HepG2 (cell line): ENCODE data around the gene SH2D3A. TPM values are rescaled to one million over a fixed set of nuclear protein-coding genes. Genes with fewer than 3 reads are reported as not detected.

Source experiments
- ATAC-seq: fragments of 200-7000 bp; cut with Tn5 transposase; 3 replicates; pipeline ENCODE4 v1.9.1; 2020; ENCODE audit warnings: mild to moderate bottlenecking, moderate library complexity
- BruUV-seq: library from RNA; stranded (reverse); fragments of 400-500 nt; replicated peaks from 2 replicates; lab custom pipeline; 2021; lab: Mats Ljungman, UMichigan
- CTCF ChIA-PET: fragments of 300-600 bp; formaldehyde crosslinking; extraction: SDS; loops from one replicate; lab custom pipeline; 2021; ENCODE audit warnings: low total read pairs, inconsistent platforms, low intra/inter-chr PET ratio; lab: Yijun Ruan, JAX
- POLR2A ChIA-PET: fragments of 350-600 bp; sonication (Branson Sonifier 250); formaldehyde crosslinking; loops from one replicate; lab custom pipeline; 2020; ENCODE audit warnings: antibody characterized with exemption, inconsistent platforms; lab: Yijun Ruan, JAX
- DNase-seq: peaks from one replicate; pipeline ENCODE4 v3.0.0-alpha.2; 2015; ENCODE audit warnings: low spot score
- FAIRE-seq: peaks from 3 replicates; lab custom pipeline; 2011; peaks lifted over from hg19 to GRCh38; lab: Jason Lieb, UNC
- H2AFZ ChIP-seq: one replicate; pipeline ENCODE4 v1.6.1; 2011; ENCODE audit warnings: low read length, inconsistent platforms
- H3K27ac ChIP-seq: fragments of 300-600 bp; 3 replicates; pipeline ENCODE4 v1.8.0; 2011; ENCODE audit warnings: mixed run types, mild to moderate bottlenecking, mixed read lengths, low read length, inconsistent platforms; ENCODE audit not compliant: insufficient read depth; ENCODE audit errors: extremely low read length
- H3K27me3 ChIP-seq, 2 experiments: fragments of 200-600 bp in 1 of 2; 2 replicates in 1 of 2; 3 replicates in 1 of 2; pipeline versions ENCODE4 v1.6.0 to v1.8.0; 2011; ENCODE audit warnings: low read length in 2 of 2, mild to moderate bottlenecking in 2 of 2, moderate library complexity in 2 of 2, inconsistent platforms in 1 of 2; ENCODE audit not compliant: insufficient read depth in 2 of 2, control insufficient read depth in 1 of 2
- H3K36me3 ChIP-seq, 2 experiments: fragments of 200-600 bp in 1 of 2; replicated peaks in 1 of 2; 2 replicates in 1 of 2; 3 replicates in 1 of 2; pipeline versions ENCODE4 v1.5.1 to v1.8.0; 2011; ENCODE audit warnings: low read length in 2 of 2, inconsistent platforms in 1 of 2; ENCODE audit not compliant: insufficient read depth in 2 of 2, control insufficient read depth in 1 of 2
- H3K4me1 ChIP-seq: 2 replicates; pipeline ENCODE4 v1.5.1; 2012; ENCODE audit warnings: low read length, inconsistent platforms; ENCODE audit not compliant: insufficient read depth
- H3K4me2 ChIP-seq: 2 replicates; pipeline ENCODE4 v1.6.0; 2011; ENCODE audit warnings: low read depth, low read length, inconsistent platforms
- H3K4me3 ChIP-seq, 3 experiments: fragments of 200-600 bp in 1 of 3; sonication (generic), shearing (Covaris generic) in 1 of 3; replicated peaks in 1 of 3; 2 replicates each; pipeline ENCODE4 v1.5.1; 2011 to 2016; ENCODE audit warnings: low read length in 3 of 3, inconsistent platforms in 2 of 3, low read depth in 2 of 3, mild to moderate bottlenecking in 2 of 3, control low read depth in 1 of 3, mixed read lengths in 1 of 3; ENCODE audit not compliant: insufficient read depth in 1 of 3
- H3K79me2 ChIP-seq: one replicate; pipeline ENCODE4 v1.6.1; 2011; ENCODE audit warnings: low read length, inconsistent platforms; ENCODE audit not compliant: insufficient read depth
- H3K9ac ChIP-seq: 2 replicates; pipeline ENCODE4 v1.6.0; 2011; ENCODE audit warnings: mild to moderate bottlenecking, low read depth, low read length, inconsistent platforms; ENCODE audit not compliant: insufficient read depth
- H3K9me3 ChIP-seq: 2 replicates; pipeline ENCODE4 v1.5.1; 2012; ENCODE audit warnings: mild to moderate bottlenecking, low read length
- H4K20me1 ChIP-seq: 2 replicates; pipeline ENCODE4 v1.6.0; 2011; ENCODE audit warnings: inconsistent platforms, mild to moderate bottlenecking, low read length, moderate library complexity; ENCODE audit not compliant: insufficient read depth
- AGO2 ChIP-seq: fragments of 200-400 bp; formaldehyde crosslinking; optimal IDR thresholded peaks from 2 replicates; pipeline ENCODE3; 2017; ENCODE audit warnings: mild to moderate bottlenecking, low read depth, low read length, moderate library complexity
- ATF1 ChIP-seq: IDR thresholded peaks from 2 replicates; pipeline ENCODE4 v1.6.1; 2016; ENCODE audit warnings: mild to moderate bottlenecking, control low read depth
- BHLHE40 ChIP-seq: IDR thresholded peaks from 2 replicates; pipeline ENCODE4 v1.6.1; 2011; ENCODE audit warnings: low read length, improper control_type of control experiment
- HDAC1 ChIP-seq: sonication (generic); formaldehyde crosslinking; IDR thresholded peaks from 2 replicates; pipeline ENCODE4 v1.5.1; 2020; ENCODE audit warnings: mild to moderate bottlenecking, missing genetic modification reagents
- HHEX ChIP-seq: IDR thresholded peaks from 2 replicates; pipeline ENCODE4 v1.6.1; 2016; ENCODE audit warnings: control low read depth
- HNRNPL ChIP-seq: fragments of 200-400 bp; formaldehyde crosslinking; IDR thresholded peaks from 2 replicates; pipeline ENCODE4 v1.6.1; 2017; ENCODE audit warnings: mild to moderate bottlenecking, low read depth, low read length
- NFRKB ChIP-seq: fragments of 450-650 bp; IDR thresholded peaks from 2 replicates; pipeline ENCODE4 v1.6.1; 2017
- NR0B2 ChIP-seq: sonication (generic); formaldehyde crosslinking; IDR thresholded peaks from 2 replicates; pipeline ENCODE4 v1.4.0; 2020; ENCODE audit warnings: mild to moderate bottlenecking, missing genetic modification reagents
- NR2F1 ChIP-seq, 2 experiments: fragments of 450-650 bp in 1 of 2; formaldehyde crosslinking in 1 of 2; IDR thresholded peaks; 2 replicates each; pipeline versions ENCODE4 v1.5.0 to v1.6.1; 2016 to 2020; ENCODE audit warnings: mild to moderate bottlenecking in 1 of 2, missing compliant biosample characterization in 1 of 2, missing genetic modification reagents in 1 of 2, moderate library complexity in 1 of 2
- POLR2A ChIP-seq, 2 experiments: IDR thresholded peaks; 2 replicates each; pipeline ENCODE4 v1.6.1; 2011; ENCODE audit warnings: low read depth in 2 of 2, low read length in 2 of 2, mild to moderate bottlenecking in 1 of 2, moderate library complexity in 1 of 2; ENCODE audit not compliant: insufficient read depth in 1 of 2
- POLR2G ChIP-seq: fragments of 200-400 bp; formaldehyde crosslinking; IDR thresholded peaks from 2 replicates; pipeline ENCODE4 v1.6.1; 2018; ENCODE audit warnings: mild to moderate bottlenecking, low read depth, low read length, moderate library complexity
- RBFOX2 ChIP-seq: fragments of 200-400 bp; formaldehyde crosslinking; IDR thresholded peaks from 2 replicates; pipeline ENCODE4 v1.6.1; 2017; ENCODE audit warnings: low read depth, mild to moderate bottlenecking, low read length
- RBM22 ChIP-seq: fragments of 200-400 bp; formaldehyde crosslinking; optimal IDR thresholded peaks from 2 replicates; pipeline ENCODE3; 2017; ENCODE audit warnings: mild to moderate bottlenecking, low read length, moderate library complexity
- TAF15 ChIP-seq: fragments of 200-400 bp; formaldehyde crosslinking; IDR thresholded peaks from one replicate; pipeline ENCODE4 v1.6.1; 2018; ENCODE audit warnings: mild to moderate bottlenecking, low read depth, low read length; ENCODE audit not compliant: poor library complexity, severe bottlenecking
- U2AF1 ChIP-seq: fragments of 200-400 bp; formaldehyde crosslinking; optimal IDR thresholded peaks from 2 replicates; pipeline ENCODE3; 2017; ENCODE audit warnings: mild to moderate bottlenecking, low read depth, low read length
- ZNF441 ChIP-seq: sonication (generic); formaldehyde crosslinking; IDR thresholded peaks from 2 replicates; pipeline ENCODE4 v1.7.0; 2021; ENCODE audit warnings: missing genetic modification reagents, borderline replicate concordance
- ZNF598 ChIP-seq: sonication (generic); formaldehyde crosslinking; IDR thresholded peaks from 2 replicates; pipeline ENCODE4 v1.5.1; 2020; ENCODE audit warnings: mild to moderate bottlenecking, missing genetic modification reagents, borderline replicate concordance
- ZNF614 ChIP-seq: IDR thresholded peaks from 2 replicates; pipeline ENCODE4 v1.6.1; 2018; ENCODE audit warnings: missing biosample characterization, missing genetic modification reagents, inconsistent platforms, borderline replicate concordance
- ZNF776 ChIP-seq: sonication (generic); formaldehyde crosslinking; IDR thresholded peaks from 2 replicates; pipeline ENCODE4 v1.4.0; 2020; ENCODE audit warnings: mild to moderate bottlenecking, missing genetic modification reagents
- ZNF782 ChIP-seq: sonication (generic); formaldehyde crosslinking; IDR thresholded peaks from 2 replicates; pipeline ENCODE4 v1.4.0; 2020; ENCODE audit warnings: missing genetic modification reagents, mild to moderate bottlenecking, borderline replicate concordance
- ZSCAN5A ChIP-seq: sonication (generic); formaldehyde crosslinking; IDR thresholded peaks from 2 replicates; pipeline ENCODE4 v1.8.0; 2022; ENCODE audit warnings: mild to moderate bottlenecking, missing genetic modification reagents, borderline replicate concordance
- WGBS: methylation state at CpG from one replicate; pipeline ENCODE4 v1.1.6; 2017; ENCODE audit warnings: low lambda C conversion rate; 5-methylcytosine and 5-hydroxymethylcytosine counted together
- in situ Hi-C: cut with HindIII; loops from 2 replicates; pipeline ENCODE4 v1.10.0; 2017; ENCODE audit warnings: low pct_unique_long_range_greater_than_20kb; ENCODE audit not compliant: extremely low pct_ligation_motif_present
- intact Hi-C: fragments of 100-400 bp; cut with micrococcal nuclease; formaldehyde crosslinking; loops from one replicate; pipeline ENCODE4 v1.10.0; 2022; ENCODE audit not compliant: unreplicated experiment
- polyA plus RNA-seq, 8 experiments: library from polyadenylated mRNA; depleted of rRNA in 3 of 8; stranded (reverse) in 7 of 8; unstranded in 1 of 8; fragments of >200 nt; fragmentation: Illumina TruSeq in 4 of 8; extraction: Trizol in 4 of 8; gene quantifications; 2 replicates each; pipeline versions ENCODE4 v1.2.1 to v1.2.3, GENCODE V29; 2011 to 2016; ENCODE audit warnings: low read depth in 4 of 8, missing spikeins in 1 of 8, mixed read lengths in 1 of 8; ENCODE audit not compliant: insufficient read depth in 1 of 8
- total RNA-seq, 5 experiments: library from RNA; depleted of rRNA; stranded (reverse); fragments of >200 nt; fragmentation: Illumina TruSeq; extraction: Trizol; gene quantifications; 2 replicates each; pipeline ENCODE4 v1.2.3, GENCODE V29; 2016; ENCODE audit warnings: low read depth in 1 of 5
- TF ChIP-seq, protein P1 (sequence below): IDR thresholded peaks from 2 replicates; pipeline ENCODE4 v1.6.1; 2018; ENCODE audit warnings: missing genetic modification reagents
- TF ChIP-seq, protein P2 (sequence below): sonication (generic); formaldehyde crosslinking; IDR thresholded peaks from 2 replicates; pipeline ENCODE4 v1.4.0; 2020; ENCODE audit warnings: missing genetic modification reagents

Gene SH2D3A
- total and polyA plus RNA-seq, 2 of the 13 experiments (the other 11 are each of a cell fraction or from before 2014, with no cell fraction given): 1.0 to 2.2 TPM

GRCh38 chr19:6707658-6708018 lies 59.6 kb downstream of the SH2D3A start:
- intact Hi-C loops: no loop called here
- Histone ChIP-seq H3K9me3 (no peaks in the 10 kb centered on the region), H3K79me2 (no peaks in the 10 kb centered on the region), H3K9ac (no peak overlapping the region), H3K27me3 (no peaks in the 10 kb centered on the region), H3K36me3 (peaks cover 29 to 89% of the 10 kb centered on the region in 2 experiments), H4K20me1 (peaks cover 67% of the 10 kb centered on the region), H3K4me3 (no peak overlapping the region), H3K27ac (no peak overlapping the region), H3K4me2 (no peak overlapping the region), H3K4me1 (0 out of 2 replicates have a peak, but pooled peaks cover 17% of the 10 kb centered on the region), H2AFZ (no peak overlapping the region)
- ChIA-PET POLR2A (interaction anchor here (1.2 kb wide), 1 partner anchor 13 kb away, joined by 5 read pairs; the partner anchor contains the start of gene C3), CTCF (no interaction called here)
- ATAC-seq (peak; percentile 12; the same call in 2 of the 3 replicates), DNase-seq (no peak), FAIRE-seq (no peak)
- in situ Hi-C loops: no loop called here
- no TSS peak for BruUV-seq
- WGBS: 93% methylated on average over 9 of the region's 16 CpGs
- TF ChIP-seq POLR2G (peak; percentile 51; the same call in 1 of the 2 replicates), NR2F1 (CRISPR knock-in tag; IDR thresholded peaks at IDR 0.05) (0 out of 4 replicates have a peak, but pooled peaks of 1 of the 2 experiments have one; percentile 13), ZSCAN5A (CRISPR knock-in tag) (no peak), HDAC1 (no peak), NFRKB (no peak), ZNF441 (CRISPR knock-in tag) (no peak), ZNF598 (CRISPR knock-in tag) (no peak), BHLHE40 (no peak), RBFOX2 (peak; percentile 81), HNRNPL (0 out of 2 replicates have a peak, but pooled peaks have one; percentile 21), NR0B2 (no peak), POLR2A (IDR thresholded peaks at IDR 0.05; ENCODE audit: insufficient read depth in 1 of 2, low read depth in 2 of 2, low read length in 2 of 2) (peak in 1 of 2 experiments; percentile 34; a peak in 1 of 4 replicates), ZNF776 (CRISPR knock-in tag) (no peak), ZNF614 (no peak), TAF15 (peak; percentile 79), AGO2 (peak; percentile 91), ZNF782 (no peak), U2AF1 (peak; percentile 40), RBM22 (peak; percentile 43), HHEX (CRISPR knock-in tag) (no peak), ATF1 (CRISPR knock-in tag) (no peak)
- TF ChIP-seq, protein P1, sequence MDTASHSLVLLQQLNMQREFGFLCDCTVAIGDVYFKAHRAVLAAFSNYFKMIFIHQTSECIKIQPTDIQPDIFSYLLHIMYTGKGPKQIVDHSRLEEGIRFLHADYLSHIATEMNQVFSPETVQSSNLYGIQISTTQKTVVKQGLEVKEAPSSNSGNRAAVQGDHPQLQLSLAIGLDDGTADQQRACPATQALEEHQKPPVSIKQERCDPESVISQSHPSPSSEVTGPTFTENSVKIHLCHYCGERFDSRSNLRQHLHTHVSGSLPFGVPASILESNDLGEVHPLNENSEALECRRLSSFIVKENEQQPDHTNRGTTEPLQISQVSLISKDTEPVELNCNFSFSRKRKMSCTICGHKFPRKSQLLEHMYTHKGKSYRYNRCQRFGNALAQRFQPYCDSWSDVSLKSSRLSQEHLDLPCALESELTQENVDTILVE (CRISPR knock-in tag): no peak
- TF ChIP-seq, protein P2, sequence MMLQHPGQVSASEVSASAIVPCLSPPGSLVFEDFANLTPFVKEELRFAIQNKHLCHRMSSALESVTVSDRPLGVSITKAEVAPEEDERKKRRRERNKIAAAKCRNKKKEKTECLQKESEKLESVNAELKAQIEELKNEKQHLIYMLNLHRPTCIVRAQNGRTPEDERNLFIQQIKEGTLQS: no peak
